Measurements from ENCODE around the gene PTPRM.

Gene PTPRM

GRCh38 chr18:7598167-7599047 is 31.3 kb downstream of the PTPRM start:
- DNase-seq (ENCODE audit: low spot score): no peak
- no peak for FAIRE-seq

- no peak for FAIRE-seq
- DNase-seq (ENCODE audit: low spot score): no peak
Observed at GRCh38 chr18:7600036-7600435, 32.9 kb downstream of the PTPRM start.

- DNase-seq (ENCODE audit: low spot score): no peak
- no peak for FAIRE-seq
Observed at GRCh38 chr18:7600528-7601245, 33.6 kb downstream of the PTPRM start.

- FAIRE-seq: peak; percentile 93
- peak; percentile 91 for DNase-seq (ENCODE audit: low spot score)
Observed at GRCh38 chr18:7601246-7601615, 34.1 kb downstream of the PTPRM start.

GRCh38 chr18:7601936-7602335 is 34.8 kb downstream of the PTPRM start:
- FAIRE-seq (peak; percentile 81), DNase-seq (ENCODE audit: low spot score) (peak; percentile 38)

GRCh38 chr18:7603259-7604000 is 36.3 kb downstream of the PTPRM start:
- FAIRE-seq: no peak

GRCh38 chr18:7604361-7604760 is 37.2 kb downstream of the PTPRM start:
- FAIRE-seq: no peak
- no peak for DNase-seq (ENCODE audit: low spot score)

More at GRCh38 chr18:7603259-7604000, 36.3 kb downstream of the PTPRM start:
- no peak for DNase-seq (ENCODE audit: low spot score)

GRCh38 chr18:7605705-7606104 is 38.6 kb downstream of the PTPRM start:
- no peak for FAIRE-seq
- no peak for DNase-seq (ENCODE audit: low spot score)

- FAIRE-seq: no peak
- no peak for DNase-seq (ENCODE audit: low spot score)
Observed at GRCh38 chr18:7607540-7608173, 40.5 kb downstream of the PTPRM start.

GRCh38 chr18:7608174-7608550 is 41.0 kb downstream of the PTPRM start:
- DNase-seq (ENCODE audit: low spot score): no peak
- FAIRE-seq: no peak

- FAIRE-seq: no peak
- no peak for DNase-seq (ENCODE audit: low spot score)
Observed at GRCh38 chr18:7608781-7609201, 41.7 kb downstream of the PTPRM start.

- DNase-seq (ENCODE audit: low spot score): no peak
- no peak for FAIRE-seq
Observed at GRCh38 chr18:7609617-7610016, 42.5 kb downstream of the PTPRM start.

- no peak for FAIRE-seq
- DNase-seq (ENCODE audit: low spot score): no peak
Observed at GRCh38 chr18:7614042-7614441, 46.9 kb downstream of the PTPRM start.

GRCh38 chr18:7615840-7616239 is 48.7 kb downstream of the PTPRM start:
- FAIRE-seq (no peak), DNase-seq (ENCODE audit: low spot score) (no peak)

- DNase-seq (ENCODE audit: low spot score) (peak; percentile 22), FAIRE-seq (no peak)
Observed at GRCh38 chr18:7616661-7617060, 49.5 kb downstream of the PTPRM start.

GRCh38 chr18:7617738-7618422 is 50.8 kb downstream of the PTPRM start:
- peak; percentile 87 for DNase-seq (ENCODE audit: low spot score)
- FAIRE-seq: peak; percentile 97

GRCh38 chr18:7618891-7619442 is 51.9 kb downstream of the PTPRM start:
- FAIRE-seq: no peak
- no peak for DNase-seq (ENCODE audit: low spot score)

- FAIRE-seq (no peak), DNase-seq (ENCODE audit: low spot score) (peak; percentile 45)
Observed at GRCh38 chr18:7619676-7620075, 52.6 kb downstream of the PTPRM start.

GRCh38 chr18:7622721-7623120 is 55.6 kb downstream of the PTPRM start:
- DNase-seq (ENCODE audit: low spot score) (no peak), FAIRE-seq (peak; percentile 29)

GRCh38 chr18:7623681-7624080 is 56.6 kb downstream of the PTPRM start:
- FAIRE-seq: no peak
- DNase-seq (ENCODE audit: low spot score): no peak

- no peak for FAIRE-seq
Observed at GRCh38 chr18:7624697-7625096, 57.6 kb downstream of the PTPRM start.

More at GRCh38 chr18:7624697-7625096, 57.6 kb downstream of the PTPRM start:
- DNase-seq (ENCODE audit: low spot score): no peak
